MCF 10A (cell line): Measurements from ENCODE around the gene KIAA0825. TPM values are rescaled to one million over a fixed set of nuclear protein-coding genes. Genes with fewer than 3 reads are reported as not detected.

Source experiments
- BruUV-seq: library from RNA; stranded (reverse); fragments of 400-500 nt; replicated peaks from 2 replicates; lab custom pipeline; 2021; lab: Mats Ljungman, UMichigan
- CTCF ChIA-PET: fragments of 300-600 bp; sonication (Branson Sonifier 250); formaldehyde crosslinking; extraction: SDS; loops from one replicate; lab custom pipeline; 2021; ENCODE audit warnings: antibody characterized with exemption, inconsistent platforms; lab: Yijun Ruan, JAX
- POLR2A ChIA-PET: fragments of 300-600, 350-650 bp; sonication (Branson Sonifier 250); formaldehyde crosslinking; extraction: SDS; loops from one replicate; lab custom pipeline; 2020; ENCODE audit warnings: antibody characterized with exemption, inconsistent platforms; lab: Yijun Ruan, JAX
- DNase-seq: peaks from one replicate; pipeline ENCODE4 v3.0.0-alpha.2; 2018; ENCODE audit not compliant: unreplicated experiment
- H3K27ac Mint-ChIP-seq: one replicate; pipeline ENCODE4 v1.8.0; 2022; ENCODE audit warnings: mild to moderate bottlenecking, low read depth, mixed read lengths; ENCODE audit not compliant: unreplicated experiment
- H3K27me3 Mint-ChIP-seq: one replicate; pipeline ENCODE4 v1.8.0; 2022; ENCODE audit warnings: mixed read lengths; ENCODE audit not compliant: insufficient read depth, unreplicated experiment
- H3K36me3 Mint-ChIP-seq: one replicate; pipeline ENCODE4 v1.8.0; 2022; ENCODE audit warnings: mild to moderate bottlenecking, moderate library complexity, mixed read lengths; ENCODE audit not compliant: insufficient read depth, unreplicated experiment
- H3K4me1 Mint-ChIP-seq: one replicate; pipeline ENCODE4 v1.8.0; 2022; ENCODE audit warnings: mixed read lengths; ENCODE audit not compliant: insufficient read depth, unreplicated experiment
- H3K4me3 Mint-ChIP-seq: one replicate; pipeline ENCODE4 v1.8.0; 2022; ENCODE audit warnings: mild to moderate bottlenecking, moderate library complexity, mixed read lengths; ENCODE audit not compliant: unreplicated experiment
- H3K9me3 Mint-ChIP-seq: one replicate; pipeline ENCODE4 v1.8.0; 2022; ENCODE audit warnings: mixed read lengths; ENCODE audit not compliant: unreplicated experiment
- intact Hi-C: fragments of 100-400 bp; cut with micrococcal nuclease; formaldehyde crosslinking; loops from 2 replicates; pipeline ENCODE4 v1.14.1; 2022
- total RNA-seq: library from RNA; stranded (reverse); gene quantifications from 2 replicates; pipeline ENCODE4 v1.2.3, GENCODE V29; 2022
- TF ChIP-seq, protein P1 (sequence below): fragments of 200-600 bp; IDR thresholded peaks from one replicate; pipeline ENCODE4 v1.8.0; 2022; ENCODE audit warnings: antibody characterized with exemption, mild to moderate bottlenecking; ENCODE audit not compliant: unreplicated experiment

The KIAA0825 gene
- total RNA-seq, 1 experiment from 2014 or later, result 2.1 TPM

DNA sequence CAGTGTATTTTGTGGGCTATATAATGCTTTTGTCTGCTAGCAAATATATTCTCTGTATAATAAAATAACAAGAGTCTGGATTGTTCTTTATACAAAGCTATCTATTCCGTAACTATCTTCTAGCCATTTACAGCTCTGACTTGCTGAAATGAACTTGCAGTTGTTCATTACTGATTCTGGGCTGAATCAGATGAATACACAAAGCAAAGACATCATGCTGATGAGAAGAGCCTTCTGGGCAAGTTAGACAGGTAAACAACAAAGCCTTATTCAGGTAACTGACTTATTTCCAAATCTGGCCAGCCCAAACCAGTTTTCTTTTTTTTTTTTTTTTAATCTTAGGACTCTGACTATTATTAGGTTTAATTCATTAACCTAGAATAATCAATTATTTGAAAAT lies 255.5 kb downstream of the KIAA0825 start:
- Mint-ChIP-seq H3K4me3 (no peak overlapping the region), H3K4me1 (peaks cover 10% of the 10 kb centered on the region), H3K27ac (peak overlapping the region; percentile 53), H3K9me3 (no peaks in the 10 kb centered on the region), H3K27me3 (no peaks in the 10 kb centered on the region), H3K36me3 (no peaks in the 10 kb centered on the region)
- intact Hi-C loops, result no loop called here
- TF ChIP-seq, protein P1, sequence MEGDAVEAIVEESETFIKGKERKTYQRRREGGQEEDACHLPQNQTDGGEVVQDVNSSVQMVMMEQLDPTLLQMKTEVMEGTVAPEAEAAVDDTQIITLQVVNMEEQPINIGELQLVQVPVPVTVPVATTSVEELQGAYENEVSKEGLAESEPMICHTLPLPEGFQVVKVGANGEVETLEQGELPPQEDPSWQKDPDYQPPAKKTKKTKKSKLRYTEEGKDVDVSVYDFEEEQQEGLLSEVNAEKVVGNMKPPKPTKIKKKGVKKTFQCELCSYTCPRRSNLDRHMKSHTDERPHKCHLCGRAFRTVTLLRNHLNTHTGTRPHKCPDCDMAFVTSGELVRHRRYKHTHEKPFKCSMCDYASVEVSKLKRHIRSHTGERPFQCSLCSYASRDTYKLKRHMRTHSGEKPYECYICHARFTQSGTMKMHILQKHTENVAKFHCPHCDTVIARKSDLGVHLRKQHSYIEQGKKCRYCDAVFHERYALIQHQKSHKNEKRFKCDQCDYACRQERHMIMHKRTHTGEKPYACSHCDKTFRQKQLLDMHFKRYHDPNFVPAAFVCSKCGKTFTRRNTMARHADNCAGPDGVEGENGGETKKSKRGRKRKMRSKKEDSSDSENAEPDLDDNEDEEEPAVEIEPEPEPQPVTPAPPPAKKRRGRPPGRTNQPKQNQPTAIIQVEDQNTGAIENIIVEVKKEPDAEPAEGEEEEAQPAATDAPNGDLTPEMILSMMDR, result no peak
- no TSS peak for BruUV-seq
- peak; percentile 2 for DNase-seq
- ChIA-PET CTCF (no interaction called here), POLR2A (interaction anchor here (1.0 to 1.2 kb wide), 2 partner anchors 122 to 330 kb away, joined by 3 to 4 read pairs; no protein-coding TSS in a partner anchor)

DNA sequence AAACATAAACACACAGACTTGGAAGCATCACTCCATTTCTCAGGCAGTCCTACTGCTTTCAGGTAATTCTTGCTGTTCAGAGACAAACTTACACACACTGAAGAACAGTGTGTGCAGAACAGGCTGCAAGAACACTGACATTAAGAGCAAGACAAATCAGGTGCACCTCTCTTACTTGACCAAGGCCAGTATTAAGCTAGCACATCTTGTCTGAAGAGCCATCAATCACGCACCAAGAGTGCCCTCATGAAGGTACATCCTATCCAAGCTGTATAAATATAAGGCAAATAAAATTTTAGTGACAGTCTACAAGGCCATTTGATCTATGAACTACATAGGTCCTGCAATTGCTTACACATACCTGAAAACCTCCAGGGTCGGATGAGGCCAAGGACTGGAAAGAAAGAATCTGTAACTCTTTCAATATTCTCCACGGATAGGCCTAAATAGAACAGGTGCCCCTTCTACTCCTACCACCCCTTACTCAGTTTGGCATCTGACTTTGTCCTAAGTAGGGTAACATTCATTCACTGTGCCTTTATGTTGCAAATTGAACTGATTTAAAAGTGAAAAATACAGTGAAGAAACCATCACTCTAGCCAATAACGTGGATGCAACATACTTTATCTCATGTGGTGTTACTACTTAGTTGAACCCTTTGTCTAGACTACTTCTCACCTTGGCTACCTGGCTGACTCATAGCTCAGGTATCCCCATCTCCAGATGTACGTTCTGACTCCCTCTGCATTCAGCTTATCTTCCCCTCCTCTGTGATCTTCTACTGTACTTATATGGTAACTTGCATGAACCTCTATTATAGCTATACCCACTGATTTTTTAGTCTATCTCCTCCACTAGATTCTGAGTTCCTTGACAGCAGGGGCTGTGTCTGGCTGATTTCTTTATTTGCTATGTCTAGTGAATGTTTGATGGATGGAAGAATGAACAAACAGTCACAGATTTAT lies 256.3 kb downstream of the KIAA0825 start:
- TF ChIP-seq, protein P1, result no peak
- H3K4me1 Mint-ChIP-seq, result peaks cover 7% of the 10 kb centered on the region
- H3K27ac Mint-ChIP-seq, result peak overlapping the region; percentile 53
- no peaks in the 10 kb centered on the region for H3K36me3 Mint-ChIP-seq
- no peaks in the 10 kb centered on the region for H3K9me3 Mint-ChIP-seq
- no peaks in the 10 kb centered on the region for H3K27me3 Mint-ChIP-seq
- BruUV-seq, result no TSS peak
- intact Hi-C loops, result no loop called here
- no peak overlapping the region for H3K4me3 Mint-ChIP-seq
- ChIA-PET CTCF (interaction anchor here (0.6 kb wide), 1 partner anchor 631 kb away, joined by 4 read pairs; no protein-coding TSS in a partner anchor), POLR2A (interaction anchor here (1.0 to 1.2 kb wide), 3 partner anchors 14 to 331 kb away, joined by 3 to 4 read pairs (median 4); no protein-coding TSS in a partner anchor)
- DNase-seq, result peak; percentile 10

DNA sequence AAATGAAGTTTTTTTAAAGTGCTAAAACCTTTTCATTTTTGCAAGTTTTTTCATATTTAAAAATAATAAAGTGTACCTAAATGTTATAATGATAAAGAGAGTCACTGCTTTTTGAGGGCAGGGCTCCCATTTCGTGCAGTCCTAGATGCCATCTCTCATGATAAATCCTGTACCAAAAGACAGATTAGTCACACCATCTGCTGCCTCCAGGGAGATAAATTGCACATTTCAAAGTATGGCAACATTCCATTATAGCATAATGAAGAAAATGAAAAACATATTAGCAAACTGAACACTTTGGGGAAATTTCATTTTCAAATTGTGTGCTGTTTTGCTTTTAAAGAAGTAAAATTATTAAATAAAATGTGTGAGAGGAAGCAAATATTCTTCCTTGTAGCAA lies 257.2 kb downstream of the KIAA0825 start:
- no peaks in the 10 kb centered on the region for H3K36me3 Mint-ChIP-seq
- ChIA-PET POLR2A (interaction anchor here (1.0 kb wide), 1 partner anchor 13 kb away, joined by 4 read pairs; no protein-coding TSS in a partner anchor), CTCF (no interaction called here)
- no peak overlapping the region for H3K27ac Mint-ChIP-seq
- H3K9me3 Mint-ChIP-seq, result no peaks in the 10 kb centered on the region
- no peaks in the 10 kb centered on the region for H3K4me1 Mint-ChIP-seq
- no peak for DNase-seq
- BruUV-seq, result no TSS peak
- H3K4me3 Mint-ChIP-seq, result no peak overlapping the region
- TF ChIP-seq, protein P1, result no peak
- intact Hi-C loops, result no loop called here
- H3K27me3 Mint-ChIP-seq, result no peaks in the 10 kb centered on the region

DNA sequence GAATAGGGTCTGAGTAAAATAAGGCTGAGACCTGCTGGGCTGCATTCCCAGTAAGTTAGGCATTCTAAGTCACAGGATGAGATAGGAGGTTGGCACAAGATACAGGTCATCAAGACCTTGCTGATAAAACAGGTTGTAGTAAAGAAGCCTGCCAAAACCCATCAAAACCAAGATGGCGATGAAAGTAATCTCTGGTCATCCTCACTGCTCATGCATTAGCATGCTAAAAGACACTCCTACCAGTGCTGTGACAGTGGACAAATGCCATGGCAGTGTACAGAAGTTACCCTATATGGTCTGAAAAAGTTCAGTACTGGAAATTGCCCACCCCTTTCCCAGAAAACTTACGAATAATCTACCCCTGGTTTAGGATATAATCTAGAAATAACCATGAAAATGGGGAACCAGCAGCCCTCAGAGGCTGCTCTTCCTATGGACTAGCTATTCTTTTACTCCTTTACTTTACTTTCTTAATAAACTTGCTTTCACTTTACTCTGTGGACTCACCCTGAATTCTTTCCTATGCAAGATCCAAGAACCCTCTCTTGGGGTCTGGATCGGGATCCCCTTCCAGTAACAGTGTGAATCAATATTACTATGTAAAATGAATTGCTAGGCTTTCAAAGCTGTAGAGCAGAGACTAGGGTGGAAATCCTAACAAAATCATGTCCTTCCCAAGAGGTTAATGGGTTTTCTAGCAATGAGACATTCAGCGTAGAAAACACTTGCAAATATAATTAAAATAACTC lies 257.8 kb downstream of the KIAA0825 start:
- POLR2A ChIA-PET, result no interaction called here
- Mint-ChIP-seq H3K9me3 (no peaks in the 10 kb centered on the region), H3K36me3 (no peaks in the 10 kb centered on the region), H3K4me3 (no peak overlapping the region), H3K4me1 (no peaks in the 10 kb centered on the region), H3K27me3 (no peaks in the 10 kb centered on the region), H3K27ac (no peak overlapping the region)
- intact Hi-C loops, result no loop called here
- CTCF ChIA-PET, result no interaction called here
- BruUV-seq, result no TSS peak
- TF ChIP-seq, protein P1, result no peak
- DNase-seq, result no peak
